ENCODE measurements around the gene GATA5.

The GATA5 gene

GRCh38 chr20:62451156-62451767, 24.5 kb downstream of the GATA5 start:
- DNase-seq: no peak

GRCh38 chr20:62449951-62450691, 25.7 kb downstream of the GATA5 start:
- no peak for DNase-seq

GRCh38 chr20:62448788-62449187, 27.0 kb downstream of the GATA5 start:
- no peak for DNase-seq

- no peak for DNase-seq
Measured at GRCh38 chr20:62448038-62448437, 27.8 kb downstream of the GATA5 start.

GRCh38 chr20:62446888-62447869, 28.6 kb downstream of the GATA5 start:
- DNase-seq: no peak

GRCh38 chr20:62446481-62446880, 29.3 kb downstream of the GATA5 start:
- no peak for DNase-seq

GRCh38 chr20:62445553-62446340, 30.0 kb downstream of the GATA5 start:
- no peak for DNase-seq

GRCh38 chr20:62444286-62444685, 31.5 kb downstream of the GATA5 start:
- no peak for DNase-seq

- no peak for DNase-seq
Measured at GRCh38 chr20:62441987-62442539, 33.7 kb downstream of the GATA5 start.

GRCh38 chr20:62439218-62439617, 36.6 kb downstream of the GATA5 start:
- DNase-seq: no peak

- DNase-seq: no peak
Measured at GRCh38 chr20:62437927-62438326, 37.9 kb downstream of the GATA5 start.

GRCh38 chr20:62437496-62437895, 38.3 kb downstream of the GATA5 start:
- no peak for DNase-seq

GRCh38 chr20:62436692-62437091, 39.1 kb downstream of the GATA5 start:
- DNase-seq: no peak

GRCh38 chr20:62433658-62434497, 41.9 kb downstream of the GATA5 start:
- DNase-seq: no peak

GRCh38 chr20:62430866-62431447, 44.8 kb downstream of the GATA5 start:
- no peak for DNase-seq

- no peak for DNase-seq
Measured at GRCh38 chr20:62430311-62430853, 45.4 kb downstream of the GATA5 start.

- no peak for DNase-seq
Measured at GRCh38 chr20:62429455-62430310, 46.1 kb downstream of the GATA5 start.

GRCh38 chr20:62428396-62429295, 47.1 kb downstream of the GATA5 start:
- DNase-seq: no peak

GRCh38 chr20:62428002-62428372, 47.8 kb downstream of the GATA5 start:
- DNase-seq: no peak

Measured in kidney glomerular epithelial cell (primary cell).